Renal pelvis (tissue), 4 donors: ENCODE measurements around the gene RAPSN. TPM values are rescaled to one million over a fixed set of nuclear protein-coding genes. Genes with fewer than 3 reads are reported as not detected.

ENCODE experiments used
- DNase-seq: peaks from one replicate; pipeline ENCODE4 v3.0.0-alpha.2; 2013
- polyA plus RNA-seq, 3 donors: library from polyadenylated mRNA; unstranded; fragments of 120-200 nt; gene quantifications; one replicate each; pipeline ENCODE4 v1.2.1, GENCODE V29; 2013; ENCODE audit not compliant: insufficient read length in 3 of 3

RAPSN gene
- polyA plus RNA-seq, 3 donors: 0.23 to 0.52 (median 0.49) TPM

GRCh38 chr11:47390422-47390760, 58.5 kb downstream of the RAPSN start:
- no peak for DNase-seq

- no peak for DNase-seq
Measured at GRCh38 chr11:47389577-47390421, 59.1 kb downstream of the RAPSN start.

GRCh38 chr11:47388697-47389576, 60.0 kb downstream of the RAPSN start:
- DNase-seq: no peak

- DNase-seq: no peak
Measured at GRCh38 chr11:47387944-47388696, 60.8 kb downstream of the RAPSN start.

Other genes starting within 250 kb of the RAPSN start
- gene DDB2, start 234.2 kb downstream of the RAPSN start, polyA plus RNA-seq: 10 to 100 TPM; 22.6 to 27.8 (median 25.5) TPM
- 10 to 100 TPM; 54.4 to 61.0 (median 59.4) TPM for gene ACP2, start 200.3 kb downstream of the RAPSN start, polyA plus RNA-seq
- gene NR1H3, start 191.1 kb downstream of the RAPSN start, polyA plus RNA-seq: 10 to 100 TPM; 46.7 to 56.2 (median 46.9) TPM
- gene MADD, start 179.0 kb downstream of the RAPSN start, polyA plus RNA-seq: 10 to 100 TPM; 46.6 to 57.8 (median 54.0) TPM
- gene MYBPC3, start 96.4 kb downstream of the RAPSN start, polyA plus RNA-seq: under 1 TPM; 0.07 to 0.14 (median 0.10) TPM
- gene SPI1, start 70.6 kb downstream of the RAPSN start, polyA plus RNA-seq: 1 to 10 TPM; 3.7 to 5.7 (median 4.6) TPM
- gene SLC39A13, start 40.5 kb downstream of the RAPSN start, polyA plus RNA-seq: 10 to 100 TPM; 58.4 to 71.9 (median 64.3) TPM
- gene PSMC3, start 22.7 kb downstream of the RAPSN start, polyA plus RNA-seq: 100 to 1,000 TPM; 137 to 154 (median 143) TPM
- 100 to 1,000 TPM in 2 of 3 donors, 10 to 100 TPM in 1; 91.7 to 120 (median 119) TPM for gene CELF1, start 104.0 kb upstream of the RAPSN start, polyA plus RNA-seq
- 10 to 100 TPM; 50.5 to 60.5 (median 55.3) TPM for gene PTPMT1, start 116.5 kb upstream of the RAPSN start, polyA plus RNA-seq
- 10 to 100 TPM; 28.6 to 29.4 (median 29.0) TPM for gene KBTBD4, start 129.8 kb upstream of the RAPSN start, polyA plus RNA-seq
- gene NDUFS3, start 129.9 kb upstream of the RAPSN start, polyA plus RNA-seq: 100 to 1,000 TPM; 140 to 150 (median 144) TPM
- gene FAM180B, start 137.5 kb upstream of the RAPSN start, polyA plus RNA-seq: under 1 TPM; 0.26 to 0.70 (median 0.65) TPM
- gene C1QTNF4, start 145.3 kb upstream of the RAPSN start, polyA plus RNA-seq: 10 to 100 TPM in 2 of 3 donors, 1 to 10 TPM in 1; 6.8 to 14.3 (median 11.8) TPM
- 100 to 1,000 TPM; 122 to 130 (median 128) TPM for gene MTCH2, start 193.4 kb upstream of the RAPSN start, polyA plus RNA-seq